H1 (cell line): Measurements from ENCODE around the gene LAMA3. TPM values are rescaled to one million over a fixed set of nuclear protein-coding genes. Genes with fewer than 3 reads are reported as not detected.
A peak's percentile ranks its signal among the peaks of the same experiment; 100 is the strongest.

Source experiments
- CTCF ChIA-PET: fragments of 300-600 bp; sonication (Branson Sonifier 250); formaldehyde crosslinking; loops from one replicate; lab custom pipeline; 2021; ENCODE audit not compliant: partially characterized antibody; lab: Charles Lee
- POLR2A ChIA-PET: fragments of 300-600 bp; sonication (Branson Sonifier 250); formaldehyde crosslinking; loops from one replicate; lab custom pipeline; 2021; ENCODE audit warnings: inconsistent platforms; ENCODE audit not compliant: partially characterized antibody; lab: Charles Lee
- DNase-seq, 2 experiments: peaks; one replicate each; pipeline versions ENCODE4 v3.0.0 to v3.0.0-alpha.2; 2010 to 2022; ENCODE audit warnings: low spot score in 2 of 2, low read depth in 1 of 2, mixed read lengths in 1 of 2
- FAIRE-seq: peaks from 2 replicates; lab custom pipeline; 2011; peaks lifted over from hg19 to GRCh38; lab: Jason Lieb, UNC
- H2AFZ ChIP-seq: 2 replicates; pipeline ENCODE4 v1.8.1; 2012; ENCODE audit warnings: low read length, inconsistent platforms
- H2AK5ac ChIP-seq: 2 replicates; pipeline ENCODE4 v1.6.1; 2013; ENCODE audit warnings: low read depth, low read length
- H2BK120ac ChIP-seq: replicated peaks from 2 replicates; pipeline ENCODE3; 2013; ENCODE audit warnings: low read depth, low read length, inconsistent platforms
- H2BK12ac ChIP-seq: 2 replicates; pipeline ENCODE4 v1.6.1; 2013; ENCODE audit warnings: low read depth, low read length
- H2BK15ac ChIP-seq: 2 replicates; pipeline ENCODE4 v1.6.1; 2013; ENCODE audit warnings: low read length
- H2BK20ac ChIP-seq: 2 replicates; pipeline ENCODE4 v1.6.1; 2013; ENCODE audit warnings: low read length
- H2BK5ac ChIP-seq: 2 replicates; pipeline ENCODE4 v1.6.1; 2013; ENCODE audit warnings: low read depth, low read length
- H3K14ac ChIP-seq: 2 replicates; pipeline ENCODE4 v1.6.1; 2013; ENCODE audit warnings: inconsistent platforms; ENCODE audit not compliant: insufficient read length
- H3K18ac ChIP-seq: 2 replicates; pipeline ENCODE4 v1.6.1; 2013; ENCODE audit warnings: low read length; ENCODE audit errors: extremely low read depth
- H3K23ac ChIP-seq: 2 replicates; pipeline ENCODE4 v1.6.1; 2013; ENCODE audit warnings: inconsistent platforms; ENCODE audit not compliant: insufficient read length
- H3K23me2 ChIP-seq: 2 replicates; pipeline ENCODE4 v1.6.1; 2013; ENCODE audit warnings: low read depth, low read length
- H3K27ac ChIP-seq: 2 replicates; pipeline ENCODE4 v1.6.1; 2011; ENCODE audit warnings: low read depth, low read length, inconsistent platforms
- H3K27me3 ChIP-seq, 4 experiments: replicated peaks in 1 of 4; 1 replicate in 1 of 4; 2 replicates in 3 of 4; pipeline versions ENCODE4 v1.6.1 to v1.8.1; 2011 to 2013; ENCODE audit warnings: low read length in 3 of 4, mild to moderate bottlenecking in 3 of 4, inconsistent platforms in 2 of 4, mixed read lengths in 2 of 4, moderate library complexity in 1 of 4; ENCODE audit not compliant: control insufficient read depth in 3 of 4, insufficient read depth in 3 of 4; ENCODE audit errors: extremely low read depth in 1 of 4
- H3K36me3 ChIP-seq, 4 experiments: 2 replicates each; pipeline versions ENCODE4 v1.6.1 to v1.8.1; 2011 to 2013; ENCODE audit warnings: mild to moderate bottlenecking in 4 of 4, low read length in 3 of 4, moderate library complexity in 2 of 4, control low read depth in 1 of 4, inconsistent platforms in 1 of 4; ENCODE audit not compliant: insufficient read depth in 4 of 4, control insufficient read depth in 2 of 4
- H3K4ac ChIP-seq: replicated peaks from 2 replicates; pipeline ENCODE3; 2013; ENCODE audit warnings: low read length, low read depth, mixed read lengths, inconsistent platforms; ENCODE audit not compliant: insufficient read length
- H3K4me1 ChIP-seq, 4 experiments: replicated peaks in 1 of 4; 1 replicate in 1 of 4; 2 replicates in 3 of 4; pipeline versions ENCODE4 v1.6.1 to v1.8.1; 2011 to 2013; ENCODE audit warnings: low read length in 3 of 4, inconsistent platforms in 2 of 4, mixed read lengths in 1 of 4; ENCODE audit not compliant: insufficient read depth in 4 of 4, control insufficient read depth in 3 of 4
- H3K4me2 ChIP-seq, 2 experiments: 2 replicates each; pipeline versions ENCODE4 v1.6.1 to v1.8.1; 2011 to 2013; ENCODE audit warnings: low read depth in 2 of 2, low read length in 2 of 2, control low read depth in 1 of 2, inconsistent platforms in 1 of 2, mild to moderate bottlenecking in 1 of 2; ENCODE audit not compliant: insufficient read depth in 1 of 2
- H3K4me3 ChIP-seq, 4 experiments: fragments of 200-600, 300-600 bp in 1 of 4; sonication (generic), shearing (Covaris generic), sonication (Bioruptor Twin) in 1 of 4; 2 replicates each; pipeline versions ENCODE4 v1.5.1 to v1.8.1; 2011 to 2016; ENCODE audit warnings: low read length in 4 of 4, low read depth in 3 of 4, control low read depth in 2 of 4, inconsistent platforms in 2 of 4, mild to moderate bottlenecking in 2 of 4, mixed read lengths in 1 of 4, moderate library complexity in 1 of 4; ENCODE audit not compliant: insufficient read depth in 2 of 4; ENCODE audit errors: extremely low read depth in 1 of 4
- H3K56ac ChIP-seq: replicated peaks from 2 replicates; pipeline ENCODE3; 2013; ENCODE audit warnings: low read depth, mild to moderate bottlenecking, mixed read lengths, low read length, inconsistent platforms; ENCODE audit not compliant: insufficient read length
- H3K79me1 ChIP-seq: 2 replicates; pipeline ENCODE4 v1.6.1; 2013; ENCODE audit warnings: low read depth, low read length, control low read depth
- H3K79me2 ChIP-seq, 2 experiments: 2 replicates each; pipeline versions ENCODE4 v1.6.1 to v1.8.1; 2012 to 2013; ENCODE audit warnings: low read length in 2 of 2, mild to moderate bottlenecking in 2 of 2, inconsistent platforms in 1 of 2; ENCODE audit not compliant: insufficient read depth in 2 of 2, control insufficient read depth in 1 of 2
- H3K9ac ChIP-seq, 4 experiments: replicated peaks in 1 of 4; 1 replicate in 1 of 4; 2 replicates in 3 of 4; pipeline versions ENCODE4 v1.6.1 to v1.8.1; 2011 to 2013; ENCODE audit warnings: low read depth in 3 of 4, low read length in 3 of 4, control low read depth in 2 of 4, mild to moderate bottlenecking in 2 of 4, moderate library complexity in 2 of 4, inconsistent platforms in 1 of 4; ENCODE audit errors: extremely low read depth in 1 of 4
- H3K9me3 ChIP-seq, 2 experiments: 2 replicates each; pipeline versions ENCODE4 v1.6.1 to v1.8.1; 2012 to 2013; ENCODE audit warnings: mild to moderate bottlenecking in 2 of 2, moderate library complexity in 2 of 2, control low read depth in 1 of 2, inconsistent platforms in 1 of 2, low read depth in 1 of 2, low read length in 1 of 2, mixed read lengths in 1 of 2; ENCODE audit not compliant: insufficient read depth in 2 of 2
- H4K20me1 ChIP-seq, 2 experiments: replicated peaks in 1 of 2; 2 replicates each; pipeline versions ENCODE3 to v1.8.1; 2011 to 2013; ENCODE audit warnings: inconsistent platforms in 2 of 2, low read length in 2 of 2, mild to moderate bottlenecking in 1 of 2; ENCODE audit not compliant: insufficient read depth in 2 of 2, control insufficient read depth in 1 of 2
- H4K5ac ChIP-seq: 2 replicates; pipeline ENCODE4 v1.6.1; 2013; ENCODE audit warnings: low read length, low read depth, mixed read lengths, inconsistent platforms; ENCODE audit not compliant: insufficient read length
- H4K8ac ChIP-seq: 2 replicates; pipeline ENCODE4 v1.8.0; 2013; ENCODE audit warnings: mild to moderate bottlenecking, moderate library complexity, low read length, inconsistent platforms; ENCODE audit not compliant: insufficient read depth; ENCODE audit errors: extremely low read depth
- H4K91ac ChIP-seq: replicated peaks from 2 replicates; pipeline ENCODE3; 2013; ENCODE audit warnings: low read length, mixed read lengths, inconsistent platforms; ENCODE audit not compliant: insufficient read length
- ASH2L ChIP-seq: fragments of 200-600, 300-600 bp; sonication (generic); IDR thresholded peaks from one replicate; pipeline ENCODE4 v1.7.1; 2017; ENCODE audit warnings: low read length
- ATF3 ChIP-seq: IDR thresholded peaks from 2 replicates; pipeline ENCODE4 v1.6.1; 2011; ENCODE audit warnings: low read depth, mild to moderate bottlenecking, low read length; ENCODE audit not compliant: insufficient read depth
- BCL11A ChIP-seq, 2 experiments: IDR thresholded peaks; one replicate each; pipeline ENCODE4 v1.6.1; 2011; ENCODE audit warnings: low read depth in 2 of 2, low read length in 2 of 2, mild to moderate bottlenecking in 2 of 2
- CBX5 ChIP-seq: fragments of 300-800, 300-1000 bp; sonication (generic); IDR thresholded peaks from 2 replicates; pipeline ENCODE4 v1.7.1; 2016; ENCODE audit warnings: antibody characterized with exemption, low read length, low read depth
- CHD1 ChIP-seq: IDR thresholded peaks from 2 replicates; pipeline ENCODE4 v1.6.1; 2012; ENCODE audit warnings: low read depth, low read length, improper control_type of control experiment
- GABPA ChIP-seq: IDR thresholded peaks from 2 replicates; pipeline ENCODE4 v1.6.1; 2011; ENCODE audit warnings: mild to moderate bottlenecking, low read length, moderate library complexity, borderline replicate concordance; ENCODE audit not compliant: insufficient read depth
- GTF2F1 ChIP-seq: IDR thresholded peaks from 2 replicates; pipeline ENCODE4 v1.6.1; 2012; ENCODE audit warnings: low read depth, low read length, improper control_type of control experiment, borderline replicate concordance
- SP4 ChIP-seq: IDR thresholded peaks from 2 replicates; pipeline ENCODE4 v1.6.1; 2012; ENCODE audit warnings: low read length, inconsistent platforms
- TAF7 ChIP-seq: optimal IDR thresholded peaks from 2 replicates; pipeline ENCODE3; 2011; ENCODE audit warnings: low read depth, mild to moderate bottlenecking, inconsistent platforms, low read length, moderate library complexity, borderline replicate concordance
- TBP ChIP-seq: IDR thresholded peaks from 2 replicates; pipeline ENCODE4 v1.6.1; 2011; ENCODE audit warnings: low read depth, low read length, improper control_type of control experiment
- TCF12 ChIP-seq: IDR thresholded peaks from 2 replicates; pipeline ENCODE4 v1.6.1; 2011; ENCODE audit warnings: low read depth, mild to moderate bottlenecking, low read length
- TEAD4 ChIP-seq: IDR thresholded peaks from 2 replicates; pipeline ENCODE4 v1.6.1; 2012; ENCODE audit warnings: low read depth, low read length, inconsistent platforms, mixed read lengths
- YY1 ChIP-seq: IDR thresholded peaks from 2 replicates; pipeline ENCODE4 v1.6.1; 2011; ENCODE audit warnings: low read depth, mild to moderate bottlenecking, low read length
- WGBS, 2 experiments: shearing (Covaris generic) in 1 of 2; methylation state at CpG; one replicate each; pipeline versions ENCODE4 v1.1.6 to v1.1.7; 2013 to 2015; ENCODE audit warnings: low lambda C conversion rate in 2 of 2, mixed read lengths in 2 of 2, inconsistent platforms in 1 of 2, low coverage in 1 of 2, missing lambda C conversion rate in 1 of 2; ENCODE audit not compliant: insufficient replicate concordance in 2 of 2, insufficient coverage in 1 of 2, insufficient read length in 1 of 2; ENCODE audit errors: extremely low coverage in 1 of 2, missing lambda C conversion rate in 1 of 2; 5-methylcytosine and 5-hydroxymethylcytosine counted together
- polyA plus RNA-seq, 7 experiments: library from polyadenylated mRNA; depleted of rRNA in 3 of 7; stranded (reverse) in 5 of 7; unstranded in 2 of 7; fragments of >200 nt in 5 of 7; fragments of 200-250 nt in 2 of 7; gene quantifications; 1 replicate in 5 of 7; 2 replicates in 1 of 7; 4 replicates in 1 of 7; pipeline versions ENCODE4 v1.2.1 to v1.2.3, GENCODE V29; 2011 to 2013; ENCODE audit warnings: missing spikeins in 2 of 7, mixed read lengths in 2 of 7
- total RNA-seq: library from RNA; stranded (reverse); fragmentation: NEBNext Ultra II Directional; extraction: Animal tissue kit (Norgen Biotek cat#: 25700); gene quantifications from 2 replicates; pipeline ENCODE4 v1.2.1, GENCODE V29; 2021

LAMA3 gene
- total and polyA plus RNA-seq, 2 of the 8 experiments (the other 6 are each of a cell fraction or from before 2014, with no cell fraction given), result 0.76 to 5.0 TPM

- Histone ChIP-seq H3K4ac (no peak overlapping the region), H3K9me3 (no peaks in the 10 kb centered on the region), H4K20me1 (no peaks in the 10 kb centered on the region), H3K4me2 (0 out of 4 replicates have a peak overlapping the region, but pooled peaks of 1 of the 2 experiments have one; percentile 16), H3K18ac (no peak overlapping the region), H3K27ac (no peak overlapping the region), H3K4me1 (no peaks in the 10 kb centered on the region; a peak in 1 of 7 replicates), H3K27me3 (no peaks in the 10 kb centered on the region), H2BK5ac (no peak overlapping the region), H4K5ac (no peak overlapping the region), H3K36me3 (no peaks in the 10 kb centered on the region), H4K91ac (peak overlapping the region; percentile 22), H2AFZ (no peak overlapping the region), H3K23ac (no peak overlapping the region), H2BK20ac (no peak overlapping the region; the same call in 1 of the 2 replicates), H3K23me2 (no peaks in the 10 kb centered on the region; the same call in 1 of the 2 replicates), H3K79me2 (no peaks in the 10 kb centered on the region), H4K8ac (no peak overlapping the region), H3K56ac (no peak overlapping the region), H3K79me1 (no peaks in the 10 kb centered on the region), H2BK15ac (no peak overlapping the region), H3K9ac (no peak overlapping the region), H2BK120ac (no peak overlapping the region), H2AK5ac (peak overlapping the region; percentile 98; the same call in 1 of the 2 replicates), H2BK12ac (peak overlapping the region; percentile 82; the same call in 1 of the 2 replicates), H3K14ac (no peak overlapping the region), H3K4me3 (no peak overlapping the region)
- FAIRE-seq (no peak), DNase-seq (no peak)
- 89% methylated on average over 11 of the region's 11 CpGs; no CpG with 5 or more reads in 1 of the 2 experiments for WGBS, 2 experiments
- POLR2A ChIA-PET, result interaction anchor here (1.0 kb wide), 2 partner anchors 13 to 17 kb away, joined by 3 read pairs; no protein-coding TSS in a partner anchor
- CTCF ChIA-PET, result interaction anchor here (1.2 to 1.5 kb wide), 4 partner anchors 15 to 611 kb away, joined by 3 to 4 read pairs (median 4); no protein-coding TSS in a partner anchor
- TF ChIP-seq TEAD4, result no peak
- TF ChIP-seq SP4, result no peak
- no peak for TF ChIP-seq ASH2L
- TF ChIP-seq GTF2F1, result no peak
- no peak for TF ChIP-seq YY1
- no peak for TF ChIP-seq BCL11A (IDR thresholded peaks at IDR 0.05; ENCODE audit: low read depth in 2 of 2, low read length in 2 of 2)
- TF ChIP-seq TBP, result no peak
- no peak for TF ChIP-seq TCF12
- TF ChIP-seq GABPA, result no peak
- no peak for TF ChIP-seq ATF3
- no peak for TF ChIP-seq CBX5
- TF ChIP-seq CHD1, result no peak
- TF ChIP-seq TAF7, result no peak
Observed at GRCh38 chr18:23878336-23878900, 189.2 kb downstream of the LAMA3 start.
